Measurements from ENCODE around the gene PRKAR2B.
A peak's percentile ranks its signal among the peaks of the same experiment; 100 is the strongest.

Gene PRKAR2B

GRCh38 chr7:107164092-107164491, 119.6 kb downstream of the PRKAR2B start:
- no peak for DNase-seq

- DNase-seq = no peak
Measured at GRCh38 chr7:107165341-107165740, 120.8 kb downstream of the PRKAR2B start.

- DNase-seq = no peak
Measured at GRCh38 chr7:107166736-107167426, 122.4 kb downstream of the PRKAR2B start.

GRCh38 chr7:107167483-107168232, 123.2 kb downstream of the PRKAR2B start:
- peak; percentile 91 for DNase-seq

- DNase-seq = peak; percentile 100
Measured at GRCh38 chr7:107168233-107169119, 124.0 kb downstream of the PRKAR2B start, which contains the start of gene HBP1. Gene HBP1 (plus strand): TSS chr7:107169003. CDS start chr7:107179894, 10,891 bp downstream.

GRCh38 chr7:107169120-107170050, 124.9 kb downstream of the PRKAR2B start:
- DNase-seq = peak; percentile 98

- peak; percentile 66 for DNase-seq
Measured at GRCh38 chr7:107170051-107170915, 125.8 kb downstream of the PRKAR2B start.

- DNase-seq = no peak
Measured at GRCh38 chr7:107171496-107171895, 127.0 kb downstream of the PRKAR2B start.

- DNase-seq = peak; percentile 88
Measured at GRCh38 chr7:107172276-107173032, 127.9 kb downstream of the PRKAR2B start.

GRCh38 chr7:107173191-107173590, 128.7 kb downstream of the PRKAR2B start:
- no peak for DNase-seq

- DNase-seq = peak; percentile 47
Measured at GRCh38 chr7:107173691-107174406, 129.3 kb downstream of the PRKAR2B start.

GRCh38 chr7:107179326-107180164, 135.0 kb downstream of the PRKAR2B start:
- no peak for DNase-seq

GRCh38 chr7:107180378-107180777, 135.9 kb downstream of the PRKAR2B start:
- no peak for DNase-seq

GRCh38 chr7:107181172-107181571, 136.7 kb downstream of the PRKAR2B start:
- no peak for DNase-seq

- no peak for DNase-seq
Measured at GRCh38 chr7:107185716-107186115, 141.2 kb downstream of the PRKAR2B start.

GRCh38 chr7:107186240-107186639, 141.7 kb downstream of the PRKAR2B start:
- no peak for DNase-seq

GRCh38 chr7:107187774-107188173, 143.3 kb downstream of the PRKAR2B start:
- DNase-seq = no peak

- DNase-seq = no peak
Measured at GRCh38 chr7:107190090-107190489, 145.6 kb downstream of the PRKAR2B start.

- no peak for DNase-seq
Measured at GRCh38 chr7:107194052-107194451, 149.5 kb downstream of the PRKAR2B start.

All from inflammatory macrophage treated with lipopolysaccharide for 4 hours (primary cell).